Tibial nerve (tissue), 4 donors: ENCODE results near the gene CDK5RAP1. TPM values are rescaled to one million over a fixed set of nuclear protein-coding genes. Genes with fewer than 3 reads are reported as not detected.

ENCODE experiments used
- DNase-seq, 2 donors: peaks; one replicate each; pipeline ENCODE4 v3.0.0-alpha.2; 2019; ENCODE audit warnings: low spot score in 2 of 2
- H3K27ac ChIP-seq, 4 donors: fragments of 200-600 bp; sonication (generic) in 3 of 4; one replicate each; pipeline ENCODE4 v1.5.1; 2017 to 2019; ENCODE audit warnings: mild to moderate bottlenecking in 1 of 4
- H3K27me3 ChIP-seq, 2 donors: fragments of 200-600 bp; sonication (generic) in 1 of 2; one replicate each; pipeline versions ENCODE4 v1.5.1 to v1.6.0; 2017 to 2019
- H3K36me3 ChIP-seq, 3 donors: fragments of 200-600 bp; sonication (generic); one replicate each; pipeline ENCODE4 v1.5.1; 2018 to 2019
- H3K4me1 ChIP-seq, 4 donors: fragments of 200-600 bp; sonication (generic) in 3 of 4; one replicate each; pipeline ENCODE4 v1.5.1; 2017 to 2019
- H3K4me3 ChIP-seq, 4 donors: fragments of 200-600 bp; sonication (generic) in 3 of 4; one replicate each; pipeline ENCODE4 v1.5.1; 2017 to 2019; ENCODE audit warnings: mild to moderate bottlenecking in 1 of 4, moderate library complexity in 1 of 4
- H3K9me3 ChIP-seq, 4 donors: fragments of 200-600 bp; sonication (generic) in 3 of 4; one replicate each; pipeline ENCODE4 v1.5.1; 2017 to 2019
- EP300 ChIP-seq, 2 donors: sonication (generic); formaldehyde crosslinking; IDR thresholded peaks; one replicate each; pipeline ENCODE4 v1.6.1; 2017; ENCODE audit warnings: antibody characterized with exemption in 2 of 2, mild to moderate bottlenecking in 1 of 2
- POLR2A ChIP-seq, 2 donors: fragments of 450-650 bp; IDR thresholded peaks; one replicate each; pipeline ENCODE4 v1.6.1; 2017; ENCODE audit warnings: antibody characterized with exemption in 2 of 2, mild to moderate bottlenecking in 2 of 2, moderate library complexity in 2 of 2
- WGBS, 2 donors: methylation state at CpG; one replicate each; pipeline ENCODE4 v1.1.5; 2018; 5-methylcytosine and 5-hydroxymethylcytosine counted together
- total RNA-seq, 4 donors: library from RNA; depleted of rRNA; stranded (reverse); fragments of >200 nt; gene quantifications; one replicate each; pipeline ENCODE4 v1.1.0, GENCODE V29; 2016
- TF ChIP-seq, protein P1 (sequence below), 5 experiments: fragments of 200-600 bp in 3 of 5; fragments of 450-650 bp in 2 of 5; sonication (generic) in 3 of 5; IDR thresholded peaks; one replicate each; pipeline ENCODE4 v1.5.1; 2016 to 2019; ENCODE audit warnings: antibody characterized with exemption in 5 of 5, mild to moderate bottlenecking in 3 of 5, moderate library complexity in 2 of 5

Gene CDK5RAP1
- total RNA-seq, 4 donors from 2014 or later = 29.5 to 36.7 (median 32.7) TPM

DNA sequence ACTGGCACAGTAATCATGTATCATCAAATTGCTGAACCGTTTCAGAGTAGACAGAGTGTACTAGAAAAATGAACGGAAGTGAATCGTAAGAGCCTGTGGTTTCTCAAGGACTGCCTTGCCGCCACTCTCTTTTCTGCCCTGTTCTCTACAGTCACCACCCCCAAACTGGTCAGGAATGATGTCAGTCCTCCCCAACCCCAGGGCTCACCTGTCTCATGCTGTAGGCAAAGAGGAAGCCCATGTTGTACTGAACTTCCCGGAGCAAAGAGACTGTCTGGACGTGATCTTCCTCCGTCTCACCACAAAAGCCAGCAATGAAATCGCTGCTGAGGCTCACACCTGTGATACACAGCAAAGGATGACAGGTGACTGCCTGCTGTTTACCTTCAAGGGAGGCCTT lies 31.0 kb downstream of the CDK5RAP1 start:
- Histone ChIP-seq H3K9me3 (no peaks in the 10 kb centered on the region), H3K36me3 (peaks cover 0 to 98% (median 4%) of the 10 kb centered on the region in 3 donors), H3K4me1 (no peaks in the 10 kb centered on the region), H3K4me3 (no peak overlapping the region), H3K27ac (peak overlapping the region in 1 of 4 donors; percentile 74), H3K27me3 (no peaks in the 10 kb centered on the region)
- DNase-seq = no peak
- TF ChIP-seq, protein P1, sequence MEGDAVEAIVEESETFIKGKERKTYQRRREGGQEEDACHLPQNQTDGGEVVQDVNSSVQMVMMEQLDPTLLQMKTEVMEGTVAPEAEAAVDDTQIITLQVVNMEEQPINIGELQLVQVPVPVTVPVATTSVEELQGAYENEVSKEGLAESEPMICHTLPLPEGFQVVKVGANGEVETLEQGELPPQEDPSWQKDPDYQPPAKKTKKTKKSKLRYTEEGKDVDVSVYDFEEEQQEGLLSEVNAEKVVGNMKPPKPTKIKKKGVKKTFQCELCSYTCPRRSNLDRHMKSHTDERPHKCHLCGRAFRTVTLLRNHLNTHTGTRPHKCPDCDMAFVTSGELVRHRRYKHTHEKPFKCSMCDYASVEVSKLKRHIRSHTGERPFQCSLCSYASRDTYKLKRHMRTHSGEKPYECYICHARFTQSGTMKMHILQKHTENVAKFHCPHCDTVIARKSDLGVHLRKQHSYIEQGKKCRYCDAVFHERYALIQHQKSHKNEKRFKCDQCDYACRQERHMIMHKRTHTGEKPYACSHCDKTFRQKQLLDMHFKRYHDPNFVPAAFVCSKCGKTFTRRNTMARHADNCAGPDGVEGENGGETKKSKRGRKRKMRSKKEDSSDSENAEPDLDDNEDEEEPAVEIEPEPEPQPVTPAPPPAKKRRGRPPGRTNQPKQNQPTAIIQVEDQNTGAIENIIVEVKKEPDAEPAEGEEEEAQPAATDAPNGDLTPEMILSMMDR (IDR thresholded peaks at IDR 0.05) = no peak
- TF ChIP-seq EP300 (IDR thresholded peaks at IDR 0.05) = no peak
- no peak for TF ChIP-seq POLR2A (IDR thresholded peaks at IDR 0.05)
- WGBS, 2 donors = 91 to 92% methylated on average over 8 of the region's 8 CpGs

DNA sequence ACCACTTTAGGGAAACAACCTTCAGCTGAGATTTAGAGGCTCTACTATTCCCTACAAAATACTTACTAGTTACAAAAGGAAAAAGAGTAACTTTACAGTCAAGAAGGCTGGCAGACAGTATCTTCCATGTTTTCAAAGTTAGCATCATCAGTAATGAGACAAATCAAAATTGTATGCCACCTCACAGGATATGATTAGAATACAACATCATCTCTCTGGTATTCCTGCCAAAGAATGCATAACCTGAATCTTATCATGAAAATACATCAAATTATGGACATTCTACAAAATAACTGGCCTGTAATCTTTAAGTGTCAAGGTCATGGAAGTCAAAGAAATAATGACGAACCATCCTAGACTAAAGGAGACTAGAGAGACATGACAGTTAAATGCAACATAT lies 38.4 kb downstream of the CDK5RAP1 start:
- H3K9me3 ChIP-seq = no peaks in the 10 kb centered on the region
- 68 to 74% methylated on average over 1 of the region's 1 CpG for WGBS, 2 donors
- no peak for TF ChIP-seq POLR2A (IDR thresholded peaks at IDR 0.05)
- TF ChIP-seq, protein P1 (IDR thresholded peaks at IDR 0.05) = no peak
- no peak for TF ChIP-seq EP300 (IDR thresholded peaks at IDR 0.05)
- no peak overlapping the region for H3K27ac ChIP-seq
- no peaks in the 10 kb centered on the region for H3K4me1 ChIP-seq
- no peak overlapping the region for H3K4me3 ChIP-seq
- peaks cover 4 to 98% (median 21%) of the 10 kb centered on the region in 3 donors for H3K36me3 ChIP-seq
- H3K27me3 ChIP-seq = no peaks in the 10 kb centered on the region
- DNase-seq = no peak

DNA sequence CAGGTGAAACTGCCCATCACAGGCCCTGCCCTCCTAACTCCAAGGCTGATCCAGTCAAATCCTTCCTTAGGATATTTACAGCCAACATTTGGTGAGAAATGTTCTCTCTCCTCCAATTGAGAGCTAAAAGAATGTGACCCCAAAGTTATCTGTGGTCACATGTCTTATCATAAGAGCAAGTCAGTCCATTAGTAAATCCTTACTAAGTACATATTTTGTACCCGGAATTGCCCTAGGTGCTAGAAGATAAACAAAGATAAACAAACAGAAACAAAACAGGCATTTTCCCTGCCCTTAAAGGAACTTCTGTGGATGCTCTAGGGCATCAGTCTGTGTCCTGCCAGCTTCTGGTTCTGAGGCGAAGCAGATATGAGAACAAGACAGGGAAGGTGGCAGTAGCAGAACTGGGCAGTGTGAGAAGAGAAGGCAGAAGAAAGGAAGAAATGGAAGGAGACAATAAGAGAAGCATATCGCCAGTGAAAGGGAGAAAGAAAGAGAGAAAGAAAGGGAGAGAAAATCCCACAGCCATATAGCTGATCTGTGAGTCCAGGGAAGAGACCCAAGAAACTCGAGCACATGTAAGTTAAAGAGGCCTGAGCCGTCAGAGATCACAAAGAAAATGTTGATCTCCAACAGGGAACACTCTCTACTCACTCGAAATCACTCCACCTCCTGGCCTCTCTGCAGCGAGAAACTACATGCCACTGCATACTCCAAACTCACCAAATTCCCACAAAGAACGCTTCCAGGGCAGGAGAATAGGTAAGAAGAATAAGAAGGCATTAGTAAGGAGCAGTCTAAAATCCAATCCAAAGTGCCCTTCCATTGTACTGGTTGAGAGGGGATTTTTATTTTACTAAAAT lies 41.7 kb downstream of the CDK5RAP1 start:
- no peaks in the 10 kb centered on the region for H3K4me1 ChIP-seq

DNA sequence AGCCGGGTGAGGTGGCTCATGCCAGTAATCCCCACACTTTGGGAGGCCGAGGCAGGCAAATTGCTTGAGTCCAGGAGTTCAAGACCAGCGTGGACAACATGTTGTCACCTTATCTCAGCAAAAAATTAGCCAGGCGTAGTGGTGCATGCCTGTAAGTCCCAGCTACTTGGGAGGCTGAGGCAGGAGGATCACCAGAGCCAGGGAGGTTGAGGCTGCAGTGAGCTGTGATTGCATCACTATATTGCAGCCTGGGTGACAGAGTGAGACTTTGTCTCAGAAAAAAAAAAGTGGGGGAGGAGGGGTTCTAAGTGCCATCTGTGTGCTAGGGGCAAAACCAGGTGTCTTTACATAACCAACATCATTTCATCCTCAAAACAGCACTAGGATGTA lies 48.3 kb downstream of the CDK5RAP1 start:
- DNase-seq = no peak
- no peaks in the 10 kb centered on the region for H3K4me1 ChIP-seq
- 90 to 91% methylated on average over 4 of the region's 4 CpGs for WGBS, 2 donors
- no peak overlapping the region for H3K4me3 ChIP-seq
- no peaks in the 10 kb centered on the region for H3K9me3 ChIP-seq
- no peak overlapping the region for H3K27ac ChIP-seq
- peaks cover 0 to 93% (median 4%) of the 10 kb centered on the region in 3 donors for H3K36me3 ChIP-seq
- TF ChIP-seq POLR2A (IDR thresholded peaks at IDR 0.05) (no peak), EP300 (IDR thresholded peaks at IDR 0.05) (no peak)
- TF ChIP-seq, protein P1 (IDR thresholded peaks at IDR 0.05) = no peak
- H3K27me3 ChIP-seq = no peaks in the 10 kb centered on the region

More for the DNA sequence above, 41.7 kb downstream of the CDK5RAP1 start:
- no peaks in the 10 kb centered on the region for H3K27me3 ChIP-seq
- H3K9me3 ChIP-seq = no peaks in the 10 kb centered on the region
- H3K27ac ChIP-seq = no peak overlapping the region
- TF ChIP-seq, protein P1 (IDR thresholded peaks at IDR 0.05) = no peak
- TF ChIP-seq POLR2A (IDR thresholded peaks at IDR 0.05) (no peak), EP300 (IDR thresholded peaks at IDR 0.05) (no peak)
- no peak overlapping the region for H3K4me3 ChIP-seq
- peaks cover 0 to 97% (median 25%) of the 10 kb centered on the region in 3 donors for H3K36me3 ChIP-seq
- WGBS, 2 donors = 79 to 81% methylated on average over 8 of the region's 8 CpGs
- no peak for DNase-seq

DNA sequence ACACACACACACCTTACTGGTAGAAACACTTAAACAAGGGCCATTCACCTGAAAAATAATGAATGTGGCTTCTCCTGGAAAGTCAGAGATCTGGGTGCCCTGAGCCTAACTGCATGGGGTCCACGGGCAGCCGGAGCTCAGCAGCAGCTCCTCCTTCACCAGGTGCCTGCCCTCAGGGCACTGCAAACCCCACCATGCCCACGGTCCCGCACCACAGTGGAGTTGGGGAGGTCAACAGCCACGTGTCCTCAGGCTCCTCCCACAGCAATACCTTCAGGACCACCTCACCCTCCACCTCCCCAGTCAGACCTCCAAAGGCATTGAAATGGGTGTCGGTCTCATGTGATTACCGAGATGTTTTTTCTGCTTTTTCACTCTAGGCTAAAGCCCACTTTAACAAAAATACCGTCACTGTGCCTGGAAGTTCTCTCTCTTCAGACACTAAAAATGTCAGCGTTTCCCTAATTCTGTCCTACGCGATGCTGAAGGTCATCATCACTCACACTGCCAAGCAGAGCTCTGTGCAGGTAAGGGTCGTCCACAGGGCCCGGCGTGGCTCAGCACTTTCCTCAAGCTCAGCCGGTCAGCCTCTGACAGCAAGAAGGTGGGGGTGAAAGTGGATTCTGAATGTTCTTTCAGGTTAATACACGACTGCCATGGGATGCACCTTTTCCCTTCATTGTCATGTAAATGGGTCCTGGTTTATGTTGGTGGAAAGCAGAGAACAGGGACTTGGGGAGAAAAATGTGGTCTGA lies 48.9 kb downstream of the CDK5RAP1 start:
- peaks cover 0 to 95% (median 4%) of the 10 kb centered on the region in 3 donors for H3K36me3 ChIP-seq
- H3K9me3 ChIP-seq = no peaks in the 10 kb centered on the region
- no peaks in the 10 kb centered on the region for H3K27me3 ChIP-seq
- H3K4me3 ChIP-seq = no peak overlapping the region
- TF ChIP-seq POLR2A (IDR thresholded peaks at IDR 0.05) (no peak), EP300 (IDR thresholded peaks at IDR 0.05) (no peak)
- TF ChIP-seq, protein P1 (IDR thresholded peaks at IDR 0.05) = no peak
- H3K27ac ChIP-seq = no peak overlapping the region
- no peak for DNase-seq
- H3K4me1 ChIP-seq = no peaks in the 10 kb centered on the region
- 73 to 78% methylated on average over 14 to 16 of the region's 16 CpGs for WGBS, 2 donors
